ENCODE measurements around the gene RBM28. TPM values are rescaled to one million over a fixed set of nuclear protein-coding genes. Genes with fewer than 3 reads are reported as not detected.
A peak's percentile ranks its signal among the peaks of the same experiment; 100 is the strongest.

The RBM28 gene
- total RNA-seq, 8 experiments from 2014 or later: 20.1 to 64.8 (median 30.0) TPM

DNA sequence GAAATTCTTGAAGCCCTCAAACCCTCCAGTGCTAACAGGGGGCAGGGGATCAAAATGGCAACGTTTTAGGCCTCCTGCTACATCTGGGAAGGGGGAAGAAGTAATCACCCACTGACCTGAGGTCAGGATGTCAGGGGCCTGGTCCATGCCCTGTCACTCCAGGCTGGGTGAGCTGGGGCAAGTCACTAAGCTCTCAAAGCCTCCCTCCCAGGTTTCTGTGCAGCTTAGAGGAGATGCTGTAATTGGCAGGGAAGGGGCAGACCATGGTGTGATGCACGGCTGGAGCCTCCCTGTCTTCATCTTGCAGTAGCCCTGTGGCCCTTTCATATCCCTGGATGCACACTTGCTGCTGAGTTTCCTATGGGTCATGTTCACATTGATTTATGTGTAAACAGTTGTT lies 75.5 kb downstream of the RBM28 start:
- ATAC-seq (replicated peaks in 6 of 8): no peak
- Histone ChIP-seq H3K27ac (no peak overlapping the region), H3K4me3 (no peak overlapping the region), H3K4me1 (replicated peaks in 1 of 2) (peaks cover 15 to 16% of the 10 kb centered on the region in 2 donors)
- WGBS, 10 experiments: 0 to 80% (median 30%) methylated on average over 1 to 2 of the region's 2 CpGs; no CpG with 5 or more reads in 5 of the 10 experiments
- in situ Hi-C loops (cut with MboI; ENCODE audit: low pct_unique_long_range_greater_than_20kb in 2 of 9, low sequenced_read_pairs in 9 of 9, unreplicated experiment in 9 of 9): no loop called here

DNA sequence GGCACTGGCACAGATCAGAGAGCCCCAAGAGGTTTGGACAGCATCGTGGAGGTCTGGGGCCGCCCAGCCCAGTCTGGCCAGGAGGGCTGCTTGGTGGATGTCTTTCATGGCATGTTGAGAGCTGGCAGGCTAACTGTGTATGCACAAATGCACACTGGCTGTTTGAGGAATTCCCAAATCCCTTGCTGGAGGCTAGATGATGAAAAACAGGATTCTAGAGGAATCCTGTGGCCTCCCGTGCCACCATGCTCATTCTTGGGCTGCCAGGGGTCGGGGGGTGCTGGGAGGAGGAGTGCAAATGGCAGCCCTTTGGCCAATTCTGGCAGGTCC lies 76.1 kb downstream of the RBM28 start:
- H3K4me1 ChIP-seq (replicated peaks in 1 of 2): peaks cover 15 to 16% of the 10 kb centered on the region in 2 donors
- in situ Hi-C loops (cut with MboI; ENCODE audit: low pct_unique_long_range_greater_than_20kb in 2 of 9, low sequenced_read_pairs in 9 of 9, unreplicated experiment in 9 of 9): no loop called here
- no peak overlapping the region for H3K4me3 ChIP-seq
- peak in 1 of 8 experiments; percentile 9 for ATAC-seq (replicated peaks in 6 of 8)
- H3K27ac ChIP-seq: peak overlapping the region; percentile 63 to 73
- WGBS, 10 experiments: 48 to 86% (median 60%) methylated on average over 1 to 3 of the region's 4 CpGs; no CpG with 5 or more reads in 7 of the 10 experiments

DNA sequence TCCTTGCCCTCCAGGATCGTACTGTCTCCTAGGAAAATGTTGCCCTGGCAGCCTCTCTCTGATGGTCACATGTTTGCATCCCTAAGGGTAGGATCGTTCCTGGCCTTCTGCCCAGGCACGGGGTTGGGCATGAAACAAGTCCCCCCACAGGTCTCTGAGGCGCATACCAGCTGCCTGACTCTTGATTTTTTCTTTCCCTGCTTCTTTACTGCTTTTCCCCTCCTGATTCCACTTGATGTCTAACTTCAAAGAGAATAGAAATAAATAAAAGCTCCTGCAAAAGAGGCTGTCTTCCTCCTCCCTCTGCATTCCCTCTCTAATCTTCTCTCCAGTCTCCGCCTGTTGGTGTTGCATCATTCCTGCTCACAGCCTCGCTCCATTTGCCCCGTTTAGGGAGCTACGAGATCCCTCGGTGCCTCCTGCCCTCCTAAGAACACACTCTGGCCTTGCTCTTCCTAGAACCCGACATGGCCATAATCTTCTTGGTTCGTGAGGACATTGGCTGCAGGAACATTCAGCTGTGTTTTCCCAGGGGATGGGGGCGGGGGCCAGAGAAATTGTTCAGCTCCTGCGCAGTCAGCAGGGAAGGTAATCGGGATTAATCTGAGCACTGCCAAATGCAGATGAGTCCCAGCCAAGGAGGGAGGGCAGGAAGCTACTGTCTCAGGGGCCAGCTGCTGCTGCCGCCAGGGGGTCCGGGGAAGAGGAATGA lies 76.7 kb downstream of the RBM28 start:
- peaks cover 15 to 16% of the 10 kb centered on the region in 2 donors for H3K4me1 ChIP-seq (replicated peaks in 1 of 2)
- peak overlapping the region in 2 of 5 donors; percentile 1 to 17 for H3K4me3 ChIP-seq
- 4 to 29% (median 18%) methylated on average over 1 to 8 of the region's 16 CpGs; no CpG with 5 or more reads in 3 of the 10 experiments for WGBS, 10 experiments
- peak; percentile 62 to 91 (median 86) for ATAC-seq (replicated peaks in 6 of 8)
- in situ Hi-C loops (cut with MboI; ENCODE audit: low pct_unique_long_range_greater_than_20kb in 2 of 9, low sequenced_read_pairs in 9 of 9, unreplicated experiment in 9 of 9): no loop called here
- H3K27ac ChIP-seq: peak overlapping the region; percentile 63 to 73

DNA sequence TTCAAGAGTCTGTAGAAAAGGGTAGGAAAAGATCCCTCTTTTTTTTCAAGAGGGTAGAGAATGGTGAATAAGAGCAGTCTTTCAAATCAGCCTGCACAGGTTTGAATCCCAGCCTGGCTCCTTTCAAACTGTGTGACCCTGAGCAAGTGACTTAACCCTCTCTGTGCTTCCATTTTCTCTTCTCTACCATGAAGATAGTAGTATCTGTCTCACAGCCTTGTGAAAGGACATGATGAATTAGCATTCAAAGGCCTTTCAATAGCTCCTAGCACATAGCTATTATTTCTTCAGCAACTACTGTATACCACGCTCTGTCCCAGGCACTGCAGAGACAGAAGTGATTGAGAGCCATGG lies 77.2 kb downstream of the RBM28 start:
- Histone ChIP-seq H3K4me1 (replicated peaks in 1 of 2) (peaks cover 15 to 16% of the 10 kb centered on the region in 2 donors), H3K27ac (peak overlapping the region; percentile 63 to 73), H3K4me3 (no peak overlapping the region)
- WGBS, 10 experiments: 50 to 83% methylated on average over 1 of the region's 1 CpG; no CpG with 5 or more reads in 8 of the 10 experiments
- in situ Hi-C loops (cut with MboI; ENCODE audit: low pct_unique_long_range_greater_than_20kb in 2 of 9, low sequenced_read_pairs in 9 of 9, unreplicated experiment in 9 of 9): no loop called here
- no peak for ATAC-seq (replicated peaks in 6 of 8)

DNA sequence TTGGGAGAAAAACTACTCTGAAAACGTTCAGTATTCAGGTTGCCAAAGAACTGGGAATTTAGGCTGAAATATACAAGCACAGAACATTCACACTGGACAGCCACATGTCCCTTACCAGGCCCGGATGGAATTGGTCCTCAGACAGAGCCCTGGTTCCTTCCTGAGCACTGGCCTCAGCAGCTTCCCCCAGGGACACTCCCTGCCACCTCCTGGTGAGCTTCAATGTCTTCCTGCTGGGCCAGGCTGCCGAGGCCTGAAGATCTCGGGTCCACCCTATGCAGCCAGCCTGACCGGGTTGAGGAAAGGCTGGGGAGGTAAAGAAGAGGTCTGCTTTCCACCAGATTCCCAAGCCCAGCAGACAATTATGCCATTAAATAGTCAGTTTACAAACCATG lies 77.8 kb downstream of the RBM28 start:
- in situ Hi-C loops (cut with MboI; ENCODE audit: low pct_unique_long_range_greater_than_20kb in 2 of 9, low sequenced_read_pairs in 9 of 9, unreplicated experiment in 9 of 9): no loop called here
- Histone ChIP-seq H3K4me1 (replicated peaks in 1 of 2) (peaks cover 15 to 16% of the 10 kb centered on the region in 2 donors), H3K4me3 (no peak overlapping the region), H3K27ac (no peak overlapping the region)
- peak in 2 of 8 experiments; percentile 11 to 27 for ATAC-seq (replicated peaks in 6 of 8)
- WGBS, 10 experiments: 0 to 100% (median 70%) methylated on average over 1 to 2 of the region's 5 CpGs; no CpG with 5 or more reads in 3 of the 10 experiments

DNA sequence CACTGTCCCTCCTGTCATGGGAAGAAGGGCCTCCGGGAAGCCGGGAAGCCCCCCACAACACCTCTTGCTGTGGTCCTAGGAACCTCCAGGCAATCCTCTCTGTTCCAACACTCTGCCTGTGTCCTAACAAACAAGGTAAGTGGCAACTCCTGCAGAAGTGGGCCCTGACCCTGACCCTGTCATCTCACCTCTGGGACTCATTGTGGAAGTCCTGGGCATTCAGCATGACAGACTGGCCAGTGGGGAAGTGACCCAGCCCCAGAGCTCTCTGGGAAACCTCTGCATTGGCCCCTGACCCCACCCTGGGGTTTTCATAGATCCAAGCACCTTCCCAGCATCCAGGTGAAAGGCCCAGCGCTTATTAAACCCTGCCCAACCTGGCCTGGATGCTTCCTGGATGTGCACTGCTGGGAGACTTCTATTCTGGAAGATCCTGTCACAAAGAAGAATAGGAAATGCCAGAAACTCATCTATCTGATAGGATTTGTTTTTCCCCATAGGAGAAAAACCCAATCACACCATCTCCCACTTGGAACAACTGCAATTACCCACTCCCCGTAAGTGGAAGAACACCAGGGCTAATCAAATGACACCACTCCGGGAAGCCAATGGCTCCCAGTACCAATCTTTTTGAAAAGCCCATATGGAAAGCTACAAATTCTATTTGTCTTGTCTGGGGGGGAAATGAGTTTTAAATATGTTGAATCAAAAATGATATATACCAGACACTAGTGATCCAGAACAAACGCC lies 78.4 kb downstream of the RBM28 start:
- ATAC-seq (replicated peaks in 6 of 8): no peak
- H3K27ac ChIP-seq: no peak overlapping the region
- WGBS, 10 experiments: 84 to 100% (median 88%) methylated on average over 1 to 5 of the region's 6 CpGs; no CpG with 5 or more reads in 6 of the 10 experiments
- peaks cover 15 to 16% of the 10 kb centered on the region in 2 donors for H3K4me1 ChIP-seq (replicated peaks in 1 of 2)
- H3K4me3 ChIP-seq: no peak overlapping the region
- in situ Hi-C loops (cut with MboI; ENCODE audit: low pct_unique_long_range_greater_than_20kb in 2 of 9, low sequenced_read_pairs in 9 of 9, unreplicated experiment in 9 of 9): no loop called here

DNA sequence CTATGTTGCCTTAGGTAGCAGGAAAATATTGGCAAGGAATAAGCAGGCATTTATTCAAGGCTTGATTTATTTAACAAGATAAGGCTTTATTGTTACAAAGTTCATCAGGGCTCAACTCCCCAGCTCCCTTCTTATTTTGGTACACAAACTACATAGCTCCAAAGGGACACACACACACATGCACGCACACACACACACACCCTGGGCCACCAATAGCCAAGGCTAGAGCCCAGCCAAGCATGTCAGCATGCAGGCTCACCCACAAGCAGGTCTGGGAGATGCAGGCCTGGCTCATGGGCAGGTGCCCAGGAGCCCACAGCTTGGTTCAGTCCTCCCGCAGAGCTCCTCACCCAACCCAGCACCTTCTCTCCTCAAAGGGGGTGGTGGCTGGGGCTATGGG lies 79.2 kb downstream of the RBM28 start:
- Histone ChIP-seq H3K4me1 (replicated peaks in 1 of 2) (peaks cover 16 to 17% of the 10 kb centered on the region in 2 donors), H3K27ac (no peak overlapping the region), H3K4me3 (no peak overlapping the region)
- ATAC-seq (replicated peaks in 6 of 8): no peak
- in situ Hi-C loops (cut with MboI; ENCODE audit: low pct_unique_long_range_greater_than_20kb in 2 of 9, low sequenced_read_pairs in 9 of 9, unreplicated experiment in 9 of 9): no loop called here
- 100% methylated on average over 1 of the region's 2 CpGs; no CpG with 5 or more reads in 9 of the 10 experiments for WGBS, 10 experiments

DNA sequence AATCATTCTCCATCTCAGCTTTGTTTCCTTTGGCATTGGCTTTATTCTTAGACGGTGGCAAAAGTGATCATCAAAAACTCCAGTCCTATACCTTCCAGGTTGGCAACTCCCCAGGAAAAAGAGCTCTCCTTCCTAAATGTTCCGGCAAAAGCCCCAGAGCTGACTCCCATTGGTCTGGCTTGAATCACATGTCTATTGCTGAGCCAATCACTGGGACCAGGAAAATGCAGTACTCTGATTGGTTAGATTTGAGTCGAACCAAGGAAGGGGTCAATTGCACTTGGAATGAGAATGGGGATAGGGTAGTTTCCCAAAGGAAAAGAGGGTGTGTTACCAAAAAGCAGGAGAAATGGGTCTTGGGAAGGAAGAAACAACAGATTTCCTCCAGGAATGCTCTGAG lies 80.3 kb downstream of the RBM28 start:
- peaks cover 16 to 22% of the 10 kb centered on the region in 2 donors for H3K4me1 ChIP-seq (replicated peaks in 1 of 2)
- H3K27ac ChIP-seq: no peak overlapping the region
- in situ Hi-C loops (cut with MboI; ENCODE audit: low pct_unique_long_range_greater_than_20kb in 2 of 9, low sequenced_read_pairs in 9 of 9, unreplicated experiment in 9 of 9): no loop called here
- 37 to 100% (median 82%) methylated on average over 1 to 3 of the region's 3 CpGs; no CpG with 5 or more reads in 2 of the 10 experiments for WGBS, 10 experiments
- ATAC-seq (replicated peaks in 6 of 8): no peak
- no peak overlapping the region for H3K4me3 ChIP-seq

DNA sequence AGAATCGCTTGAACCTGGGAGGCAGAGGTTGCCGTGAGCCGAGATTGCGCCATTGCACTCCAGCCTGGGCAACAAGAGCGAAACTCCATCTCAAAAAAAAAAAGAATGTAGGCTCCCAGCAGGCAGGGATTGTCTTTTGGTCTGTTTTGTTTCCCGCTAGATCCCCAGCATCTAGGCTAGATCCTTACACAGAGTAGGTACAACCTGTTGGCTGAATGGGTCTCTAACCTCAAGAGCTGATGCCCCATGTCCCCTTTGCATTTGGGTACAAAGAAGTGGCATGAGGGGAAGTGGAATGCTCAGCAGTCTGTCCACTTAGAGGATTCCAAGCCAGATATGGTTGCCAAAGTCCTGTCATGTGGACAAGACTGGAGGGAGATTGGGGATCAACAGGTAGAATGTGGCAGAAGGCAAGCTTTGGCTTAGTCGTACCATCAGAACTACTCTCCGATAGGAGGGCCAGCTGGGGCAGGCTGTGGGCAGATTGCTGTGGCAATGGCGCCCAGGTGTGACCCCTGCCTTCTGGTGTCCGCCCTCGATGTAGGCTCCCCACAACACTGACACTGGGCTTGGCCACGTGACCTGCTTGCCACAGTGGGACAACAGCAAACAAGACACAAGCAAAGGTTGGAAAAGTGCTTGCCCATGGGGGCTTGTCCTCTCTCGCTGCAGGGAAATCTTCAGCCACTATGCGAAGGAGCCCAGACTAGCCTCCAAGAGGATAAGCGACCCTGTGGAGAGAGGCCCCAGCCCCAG lies 81.3 kb downstream of the RBM28 start:
- H3K4me3 ChIP-seq: no peak overlapping the region
- in situ Hi-C loops (cut with MboI; ENCODE audit: low pct_unique_long_range_greater_than_20kb in 2 of 9, low sequenced_read_pairs in 9 of 9, unreplicated experiment in 9 of 9): no loop called here
- H3K4me1 ChIP-seq (replicated peaks in 1 of 2): peaks cover 11 to 17% of the 10 kb centered on the region in 2 donors

DNA sequence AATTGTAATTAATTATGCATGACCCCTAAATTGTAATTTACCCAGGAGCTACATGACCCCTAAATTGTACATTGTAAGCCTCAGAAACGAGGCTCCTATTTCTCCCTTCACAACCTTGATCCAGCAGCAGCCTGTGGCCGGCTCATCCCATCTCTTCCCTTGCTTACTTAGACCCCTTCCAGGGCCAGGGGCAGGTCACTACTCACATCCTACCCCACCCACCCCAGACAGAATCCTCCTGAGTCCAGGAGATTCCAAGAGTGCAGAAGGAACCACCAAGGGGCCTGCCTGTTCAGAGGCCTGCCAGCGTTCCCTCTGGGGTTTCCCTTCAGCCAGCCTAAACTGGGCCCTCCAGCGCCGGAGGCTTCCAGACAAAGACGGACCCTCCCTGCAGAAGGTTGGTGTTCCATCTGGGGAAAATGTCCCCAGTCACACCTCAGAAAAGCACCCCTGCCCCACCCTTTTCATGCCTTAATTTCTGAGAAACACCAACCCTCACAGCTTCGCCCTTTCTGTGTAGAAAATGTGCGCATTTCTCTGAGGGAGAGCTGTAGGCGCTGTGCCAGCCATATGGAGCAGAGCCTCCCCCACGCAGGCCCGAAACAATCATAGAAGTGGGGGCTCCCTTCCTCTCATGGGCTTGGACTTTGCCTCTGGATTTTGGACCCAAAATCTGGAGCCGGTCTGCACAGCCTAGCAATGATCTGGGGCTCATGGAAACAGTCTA lies 83.5 kb downstream of the RBM28 start:
- no peak overlapping the region for H3K4me3 ChIP-seq
- 20 to 92% (median 67%) methylated on average over 1 to 6 of the region's 12 CpGs; no CpG with 5 or more reads in 3 of the 10 experiments for WGBS, 10 experiments
- peak in 3 of 8 experiments; percentile 61 to 79 (median 73) for ATAC-seq (replicated peaks in 6 of 8)
- peaks cover 0 to 7% of the 10 kb centered on the region in 2 donors for H3K4me1 ChIP-seq (replicated peaks in 1 of 2)
- in situ Hi-C loops (cut with MboI; ENCODE audit: low pct_unique_long_range_greater_than_20kb in 2 of 9, low sequenced_read_pairs in 9 of 9, unreplicated experiment in 9 of 9): no loop called here
- H3K27ac ChIP-seq: no peak overlapping the region

More for the DNA sequence above, 81.3 kb downstream of the RBM28 start:
- WGBS, 10 experiments: 78 to 96% (median 90%) methylated on average over 2 to 7 of the region's 15 CpGs; no CpG with 5 or more reads in 3 of the 10 experiments
- ATAC-seq (replicated peaks in 6 of 8): no peak
- H3K27ac ChIP-seq: no peak overlapping the region

DNA sequence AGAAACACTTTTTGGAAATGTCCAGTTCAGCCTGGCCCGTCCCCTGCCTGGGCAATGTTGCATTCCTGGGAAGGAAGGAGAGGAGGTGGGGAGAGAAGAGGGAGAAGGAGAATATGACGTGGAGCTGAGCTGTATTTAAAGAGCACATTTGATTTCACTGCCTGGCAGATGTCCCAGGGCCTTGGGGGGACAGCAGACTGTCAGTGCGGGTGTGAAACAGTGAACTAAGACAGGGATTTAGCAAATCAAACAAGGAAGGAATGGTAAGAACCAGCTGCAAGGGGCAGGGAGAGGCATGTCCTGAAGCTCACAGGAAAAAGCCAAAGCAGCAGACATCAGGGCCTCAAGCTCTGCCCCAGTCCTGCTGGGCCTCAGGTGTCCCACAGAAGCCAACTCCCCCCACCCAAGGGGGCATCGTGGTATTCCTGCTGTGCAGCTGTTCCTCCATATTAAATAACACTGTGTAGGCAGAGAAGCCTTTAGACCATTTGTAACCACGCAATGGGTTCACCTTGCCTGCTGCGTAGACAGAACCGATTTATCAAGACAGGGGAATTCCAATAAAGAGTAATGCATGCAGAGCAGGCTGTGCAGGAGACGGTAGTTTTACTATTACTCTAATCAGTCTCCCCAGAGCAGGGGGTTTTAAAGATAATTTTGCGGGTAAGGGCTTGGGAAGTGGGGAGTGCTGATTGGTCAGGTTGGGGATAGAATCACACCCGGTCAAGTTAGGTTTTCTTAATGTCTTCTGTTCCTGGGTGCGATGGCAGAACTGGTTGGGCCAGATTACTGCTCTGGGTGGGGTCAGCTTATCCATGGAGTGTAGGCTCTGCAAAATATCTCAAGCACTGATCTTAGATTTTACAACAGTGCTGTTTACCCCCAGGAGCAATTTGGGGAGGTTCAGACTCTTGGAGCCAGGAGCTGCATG lies 84.3 kb downstream of the RBM28 start:
- WGBS, 10 experiments: 25 to 80% (median 70%) methylated on average over 1 to 7 of the region's 11 CpGs; no CpG with 5 or more reads in 1 of the 10 experiments
- peak in 6 of 8 experiments; percentile 20 to 77 (median 32) for ATAC-seq (replicated peaks in 6 of 8)
- in situ Hi-C loops (cut with MboI; ENCODE audit: low pct_unique_long_range_greater_than_20kb in 2 of 9, low sequenced_read_pairs in 9 of 9, unreplicated experiment in 9 of 9): no loop called here

More for the DNA sequence above, 84.3 kb downstream of the RBM28 start:
- Histone ChIP-seq H3K27ac (no peak overlapping the region), H3K4me1 (replicated peaks in 1 of 2) (peaks cover 0 to 7% of the 10 kb centered on the region in 2 donors), H3K4me3 (no peak overlapping the region)

Measured in motor neuron (in vitro differentiated cells).